GM23338 (cell line): ENCODE results near the gene PCDHGA1.

Experiments used
- EZH2 ChIP-seq: fragments of 200-600 bp; sonication (generic); IDR thresholded peaks from one replicate; pipeline ENCODE4 v1.8.0; 2017; ENCODE audit warnings: antibody characterized with exemption, mild to moderate bottlenecking, low read depth; ENCODE audit not compliant: unreplicated experiment
- POLR2AphosphoS5 ChIP-seq: IDR thresholded peaks from 2 replicates; pipeline ENCODE4 v1.6.1; 2016; ENCODE audit warnings: antibody characterized with exemption, low read depth
- TF ChIP-seq, protein P1 (sequence below), 2 experiments: fragments of 200-600 bp in 1 of 2; sonication (generic) in 1 of 2; conservative IDR thresholded peaks; 2 replicates each; pipeline versions ENCODE4 v1.5.1 to v1.6.1; 2016 to 2017; ENCODE audit warnings: antibody characterized with exemption in 2 of 2, low read depth in 2 of 2, mild to moderate bottlenecking in 2 of 2, moderate library complexity in 1 of 2
- TF ChIP-seq, protein P2 (sequence below): IDR thresholded peaks from one replicate; pipeline ENCODE4 v1.6.1; 2018; ENCODE audit warnings: antibody characterized with exemption; ENCODE audit not compliant: unreplicated experiment

DNA sequence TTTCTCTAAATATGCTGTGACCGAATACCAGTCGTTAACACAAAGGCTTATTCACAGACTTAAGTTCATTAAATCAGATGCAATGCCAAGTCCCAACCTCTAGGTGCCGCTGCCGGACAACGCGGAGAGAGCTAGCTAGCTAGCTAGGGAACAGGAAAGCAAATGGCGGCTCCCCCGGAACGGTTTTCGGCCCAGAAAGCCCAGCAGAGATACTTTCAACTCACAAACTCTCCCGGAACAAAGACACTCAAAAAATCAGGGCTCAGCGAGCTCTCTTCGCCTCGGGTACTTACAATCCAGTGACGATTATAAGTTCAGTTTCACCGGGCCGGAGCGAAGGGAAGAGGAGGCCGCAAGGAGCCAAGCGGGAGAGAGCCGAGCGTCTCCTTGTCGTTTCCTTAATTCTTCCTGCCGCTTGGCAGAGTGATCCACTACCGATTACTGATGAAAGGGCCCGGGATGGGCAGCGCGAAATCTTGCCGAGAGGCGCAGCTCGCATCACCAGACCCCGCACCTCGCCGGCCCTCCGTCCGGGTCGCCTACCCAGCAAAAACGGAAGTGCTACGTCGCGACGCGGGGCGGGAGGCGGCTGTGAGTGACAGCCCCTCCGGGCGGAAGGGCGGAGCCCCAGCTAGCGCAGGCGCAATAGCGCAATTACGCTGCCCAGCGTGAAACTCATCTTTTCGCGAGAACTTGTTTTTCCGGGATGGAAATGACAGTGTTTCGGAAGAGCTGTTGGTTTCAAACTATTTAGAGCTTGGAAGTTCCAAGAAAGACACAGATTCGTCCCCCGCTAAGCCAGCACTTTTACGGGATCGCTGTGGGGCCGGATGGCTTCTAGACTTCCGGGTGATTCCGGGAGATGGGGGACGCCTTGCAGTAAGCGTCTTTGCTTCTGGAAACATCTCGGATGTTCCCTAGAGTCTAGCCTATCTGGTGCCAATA lies 9.8 kb upstream of the PCDHGA1 start, which contains the start of gene TAF7:
- TF ChIP-seq, protein P1, sequence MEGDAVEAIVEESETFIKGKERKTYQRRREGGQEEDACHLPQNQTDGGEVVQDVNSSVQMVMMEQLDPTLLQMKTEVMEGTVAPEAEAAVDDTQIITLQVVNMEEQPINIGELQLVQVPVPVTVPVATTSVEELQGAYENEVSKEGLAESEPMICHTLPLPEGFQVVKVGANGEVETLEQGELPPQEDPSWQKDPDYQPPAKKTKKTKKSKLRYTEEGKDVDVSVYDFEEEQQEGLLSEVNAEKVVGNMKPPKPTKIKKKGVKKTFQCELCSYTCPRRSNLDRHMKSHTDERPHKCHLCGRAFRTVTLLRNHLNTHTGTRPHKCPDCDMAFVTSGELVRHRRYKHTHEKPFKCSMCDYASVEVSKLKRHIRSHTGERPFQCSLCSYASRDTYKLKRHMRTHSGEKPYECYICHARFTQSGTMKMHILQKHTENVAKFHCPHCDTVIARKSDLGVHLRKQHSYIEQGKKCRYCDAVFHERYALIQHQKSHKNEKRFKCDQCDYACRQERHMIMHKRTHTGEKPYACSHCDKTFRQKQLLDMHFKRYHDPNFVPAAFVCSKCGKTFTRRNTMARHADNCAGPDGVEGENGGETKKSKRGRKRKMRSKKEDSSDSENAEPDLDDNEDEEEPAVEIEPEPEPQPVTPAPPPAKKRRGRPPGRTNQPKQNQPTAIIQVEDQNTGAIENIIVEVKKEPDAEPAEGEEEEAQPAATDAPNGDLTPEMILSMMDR (conservative IDR thresholded peaks at IDR 0.05; ENCODE audit: low read depth in 2 of 2), result peak; percentile 86 to 88
- TF ChIP-seq, protein P2, sequence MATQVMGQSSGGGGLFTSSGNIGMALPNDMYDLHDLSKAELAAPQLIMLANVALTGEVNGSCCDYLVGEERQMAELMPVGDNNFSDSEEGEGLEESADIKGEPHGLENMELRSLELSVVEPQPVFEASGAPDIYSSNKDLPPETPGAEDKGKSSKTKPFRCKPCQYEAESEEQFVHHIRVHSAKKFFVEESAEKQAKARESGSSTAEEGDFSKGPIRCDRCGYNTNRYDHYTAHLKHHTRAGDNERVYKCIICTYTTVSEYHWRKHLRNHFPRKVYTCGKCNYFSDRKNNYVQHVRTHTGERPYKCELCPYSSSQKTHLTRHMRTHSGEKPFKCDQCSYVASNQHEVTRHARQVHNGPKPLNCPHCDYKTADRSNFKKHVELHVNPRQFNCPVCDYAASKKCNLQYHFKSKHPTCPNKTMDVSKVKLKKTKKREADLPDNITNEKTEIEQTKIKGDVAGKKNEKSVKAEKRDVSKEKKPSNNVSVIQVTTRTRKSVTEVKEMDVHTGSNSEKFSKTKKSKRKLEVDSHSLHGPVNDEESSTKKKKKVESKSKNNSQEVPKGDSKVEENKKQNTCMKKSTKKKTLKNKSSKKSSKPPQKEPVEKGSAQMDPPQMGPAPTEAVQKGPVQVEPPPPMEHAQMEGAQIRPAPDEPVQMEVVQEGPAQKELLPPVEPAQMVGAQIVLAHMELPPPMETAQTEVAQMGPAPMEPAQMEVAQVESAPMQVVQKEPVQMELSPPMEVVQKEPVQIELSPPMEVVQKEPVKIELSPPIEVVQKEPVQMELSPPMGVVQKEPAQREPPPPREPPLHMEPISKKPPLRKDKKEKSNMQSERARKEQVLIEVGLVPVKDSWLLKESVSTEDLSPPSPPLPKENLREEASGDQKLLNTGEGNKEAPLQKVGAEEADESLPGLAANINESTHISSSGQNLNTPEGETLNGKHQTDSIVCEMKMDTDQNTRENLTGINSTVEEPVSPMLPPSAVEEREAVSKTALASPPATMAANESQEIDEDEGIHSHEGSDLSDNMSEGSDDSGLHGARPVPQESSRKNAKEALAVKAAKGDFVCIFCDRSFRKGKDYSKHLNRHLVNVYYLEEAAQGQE, result no peak
- TF ChIP-seq POLR2AphosphoS5 (peak; percentile 99), EZH2 (no peak)
